Measurements from ENCODE around the gene IL3.

DNA sequence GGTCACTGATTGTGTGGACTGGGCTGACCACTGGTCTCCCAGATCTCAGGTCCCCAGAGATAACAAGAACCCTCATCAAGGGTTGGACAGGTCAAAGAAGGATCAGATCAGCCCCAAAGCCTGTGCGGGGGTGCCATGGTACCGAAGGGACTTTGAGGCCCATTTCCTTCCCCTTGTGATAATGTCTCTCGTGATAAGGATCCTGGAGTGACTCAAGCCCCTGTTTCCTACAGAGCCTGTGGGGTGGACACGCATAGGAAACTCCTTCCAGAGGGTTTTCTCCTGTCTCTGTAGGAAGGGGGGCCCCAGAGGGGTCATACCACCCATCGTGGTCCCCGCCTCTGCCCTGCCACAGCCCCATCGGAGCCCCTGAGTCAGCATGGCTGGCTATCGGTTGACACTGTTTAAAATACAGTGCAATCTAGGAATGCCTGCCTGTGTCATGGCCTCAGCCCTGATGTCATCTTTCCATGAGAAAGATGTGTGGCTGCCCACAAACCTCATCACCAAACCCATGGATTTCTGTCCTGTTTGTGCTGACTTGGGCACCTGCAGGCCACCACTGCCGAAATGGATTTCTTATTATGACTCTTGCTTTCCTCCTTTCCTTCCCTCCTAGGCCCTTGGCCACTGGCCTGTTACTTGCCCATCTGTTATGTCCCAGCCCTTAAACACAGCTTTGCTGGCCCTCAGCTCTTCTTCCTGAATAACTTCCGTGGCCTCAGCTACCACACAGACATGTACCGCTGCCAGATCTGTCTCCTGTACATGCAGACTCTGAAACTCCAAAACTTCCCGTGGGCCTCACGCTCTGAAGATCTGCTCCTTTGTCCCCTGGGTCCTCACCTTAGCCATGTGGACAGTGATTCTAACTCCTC lies 10.2 kb downstream of the IL3 start:
- TF ChIP-seq, protein P1, sequence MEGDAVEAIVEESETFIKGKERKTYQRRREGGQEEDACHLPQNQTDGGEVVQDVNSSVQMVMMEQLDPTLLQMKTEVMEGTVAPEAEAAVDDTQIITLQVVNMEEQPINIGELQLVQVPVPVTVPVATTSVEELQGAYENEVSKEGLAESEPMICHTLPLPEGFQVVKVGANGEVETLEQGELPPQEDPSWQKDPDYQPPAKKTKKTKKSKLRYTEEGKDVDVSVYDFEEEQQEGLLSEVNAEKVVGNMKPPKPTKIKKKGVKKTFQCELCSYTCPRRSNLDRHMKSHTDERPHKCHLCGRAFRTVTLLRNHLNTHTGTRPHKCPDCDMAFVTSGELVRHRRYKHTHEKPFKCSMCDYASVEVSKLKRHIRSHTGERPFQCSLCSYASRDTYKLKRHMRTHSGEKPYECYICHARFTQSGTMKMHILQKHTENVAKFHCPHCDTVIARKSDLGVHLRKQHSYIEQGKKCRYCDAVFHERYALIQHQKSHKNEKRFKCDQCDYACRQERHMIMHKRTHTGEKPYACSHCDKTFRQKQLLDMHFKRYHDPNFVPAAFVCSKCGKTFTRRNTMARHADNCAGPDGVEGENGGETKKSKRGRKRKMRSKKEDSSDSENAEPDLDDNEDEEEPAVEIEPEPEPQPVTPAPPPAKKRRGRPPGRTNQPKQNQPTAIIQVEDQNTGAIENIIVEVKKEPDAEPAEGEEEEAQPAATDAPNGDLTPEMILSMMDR (IDR thresholded peaks at IDR 0.05; ENCODE audit: low read depth, low read length, poor library complexity, severe bottlenecking): no peak
- no peak for TF ChIP-seq EZH2phosphoT487 (IDR thresholded peaks at IDR 0.05; ENCODE audit: borderline replicate concordance, low read length)
